ENCODE measurements around the gene EHD2.

DNA sequence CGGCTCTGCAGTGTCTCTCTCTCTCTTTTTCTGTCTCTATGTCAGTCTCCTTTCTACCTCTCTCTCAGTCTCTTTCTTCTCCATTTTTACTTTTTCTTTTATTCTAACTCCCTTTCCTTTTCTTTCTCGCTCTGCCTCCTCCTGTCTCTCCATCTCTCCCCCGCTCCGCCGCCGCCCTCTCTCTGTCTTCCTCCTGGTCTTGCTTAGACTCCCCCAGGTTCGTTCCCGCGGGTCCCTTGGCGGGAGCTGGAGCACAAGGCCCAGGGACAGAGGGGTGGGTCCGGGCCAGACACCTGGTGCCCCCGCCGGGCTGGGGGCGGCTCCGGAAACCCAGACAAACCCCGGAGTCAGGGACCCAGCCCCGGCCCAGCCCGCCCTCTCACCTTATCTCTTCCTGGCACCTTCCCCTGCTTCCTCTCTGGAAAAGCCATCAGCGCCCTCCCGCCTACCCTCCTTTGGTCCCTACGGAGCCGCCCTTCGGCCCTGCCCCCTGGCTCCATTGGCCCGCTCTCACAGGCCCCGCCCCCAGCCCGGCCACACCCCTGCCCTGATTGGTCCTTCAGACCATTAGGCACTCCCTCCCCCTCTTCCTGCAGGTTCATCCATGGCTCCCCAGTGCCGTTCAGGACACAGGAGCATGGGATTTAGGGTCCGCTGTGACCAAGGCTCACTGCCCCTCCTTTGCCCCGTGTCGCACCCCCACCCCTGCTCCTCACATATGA lies 16.7 kb downstream of the EHD2 start:
- TF ChIP-seq, protein P1, sequence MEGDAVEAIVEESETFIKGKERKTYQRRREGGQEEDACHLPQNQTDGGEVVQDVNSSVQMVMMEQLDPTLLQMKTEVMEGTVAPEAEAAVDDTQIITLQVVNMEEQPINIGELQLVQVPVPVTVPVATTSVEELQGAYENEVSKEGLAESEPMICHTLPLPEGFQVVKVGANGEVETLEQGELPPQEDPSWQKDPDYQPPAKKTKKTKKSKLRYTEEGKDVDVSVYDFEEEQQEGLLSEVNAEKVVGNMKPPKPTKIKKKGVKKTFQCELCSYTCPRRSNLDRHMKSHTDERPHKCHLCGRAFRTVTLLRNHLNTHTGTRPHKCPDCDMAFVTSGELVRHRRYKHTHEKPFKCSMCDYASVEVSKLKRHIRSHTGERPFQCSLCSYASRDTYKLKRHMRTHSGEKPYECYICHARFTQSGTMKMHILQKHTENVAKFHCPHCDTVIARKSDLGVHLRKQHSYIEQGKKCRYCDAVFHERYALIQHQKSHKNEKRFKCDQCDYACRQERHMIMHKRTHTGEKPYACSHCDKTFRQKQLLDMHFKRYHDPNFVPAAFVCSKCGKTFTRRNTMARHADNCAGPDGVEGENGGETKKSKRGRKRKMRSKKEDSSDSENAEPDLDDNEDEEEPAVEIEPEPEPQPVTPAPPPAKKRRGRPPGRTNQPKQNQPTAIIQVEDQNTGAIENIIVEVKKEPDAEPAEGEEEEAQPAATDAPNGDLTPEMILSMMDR (IDR thresholded peaks at IDR 0.05 in 2 of 3, conservative IDR thresholded peaks at IDR 0.05 in 1 of 3; ENCODE audit: borderline replicate concordance in 1 of 3, insufficient read depth in 1 of 3, low read depth in 2 of 3, low read length in 2 of 3), result no peak
- TF ChIP-seq POLR2A (IDR thresholded peaks at IDR 0.05; ENCODE audit: borderline replicate concordance, extremely low read depth, insufficient read depth, insufficient read length), result no peak
- 0 out of 2 replicates have a peak, but pooled peaks have one; percentile 12 for TF ChIP-seq POLR2AphosphoS5 (IDR thresholded peaks at IDR 0.05; ENCODE audit: low read depth, low read length)
- TF ChIP-seq EZH2 (IDR thresholded peaks at IDR 0.05), result no peak
- TF ChIP-seq, protein P2, sequence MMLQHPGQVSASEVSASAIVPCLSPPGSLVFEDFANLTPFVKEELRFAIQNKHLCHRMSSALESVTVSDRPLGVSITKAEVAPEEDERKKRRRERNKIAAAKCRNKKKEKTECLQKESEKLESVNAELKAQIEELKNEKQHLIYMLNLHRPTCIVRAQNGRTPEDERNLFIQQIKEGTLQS (IDR thresholded peaks at IDR 0.05), result no peak
- TF ChIP-seq YY1 (IDR thresholded peaks at IDR 0.05; ENCODE audit: extremely low read depth, insufficient replicate concordance, low read depth, low read length), result no peak
- no peak for TF ChIP-seq ZNF274 (IDR thresholded peaks at IDR 0.05; ENCODE audit: low read depth, low read length)
- TF ChIP-seq RAD21 (IDR thresholded peaks at IDR 0.05; ENCODE audit: low read depth), result no peak
- no peak for TF ChIP-seq SIN3A (IDR thresholded peaks at IDR 0.05; ENCODE audit: low read depth)
- TF ChIP-seq, protein P3, sequence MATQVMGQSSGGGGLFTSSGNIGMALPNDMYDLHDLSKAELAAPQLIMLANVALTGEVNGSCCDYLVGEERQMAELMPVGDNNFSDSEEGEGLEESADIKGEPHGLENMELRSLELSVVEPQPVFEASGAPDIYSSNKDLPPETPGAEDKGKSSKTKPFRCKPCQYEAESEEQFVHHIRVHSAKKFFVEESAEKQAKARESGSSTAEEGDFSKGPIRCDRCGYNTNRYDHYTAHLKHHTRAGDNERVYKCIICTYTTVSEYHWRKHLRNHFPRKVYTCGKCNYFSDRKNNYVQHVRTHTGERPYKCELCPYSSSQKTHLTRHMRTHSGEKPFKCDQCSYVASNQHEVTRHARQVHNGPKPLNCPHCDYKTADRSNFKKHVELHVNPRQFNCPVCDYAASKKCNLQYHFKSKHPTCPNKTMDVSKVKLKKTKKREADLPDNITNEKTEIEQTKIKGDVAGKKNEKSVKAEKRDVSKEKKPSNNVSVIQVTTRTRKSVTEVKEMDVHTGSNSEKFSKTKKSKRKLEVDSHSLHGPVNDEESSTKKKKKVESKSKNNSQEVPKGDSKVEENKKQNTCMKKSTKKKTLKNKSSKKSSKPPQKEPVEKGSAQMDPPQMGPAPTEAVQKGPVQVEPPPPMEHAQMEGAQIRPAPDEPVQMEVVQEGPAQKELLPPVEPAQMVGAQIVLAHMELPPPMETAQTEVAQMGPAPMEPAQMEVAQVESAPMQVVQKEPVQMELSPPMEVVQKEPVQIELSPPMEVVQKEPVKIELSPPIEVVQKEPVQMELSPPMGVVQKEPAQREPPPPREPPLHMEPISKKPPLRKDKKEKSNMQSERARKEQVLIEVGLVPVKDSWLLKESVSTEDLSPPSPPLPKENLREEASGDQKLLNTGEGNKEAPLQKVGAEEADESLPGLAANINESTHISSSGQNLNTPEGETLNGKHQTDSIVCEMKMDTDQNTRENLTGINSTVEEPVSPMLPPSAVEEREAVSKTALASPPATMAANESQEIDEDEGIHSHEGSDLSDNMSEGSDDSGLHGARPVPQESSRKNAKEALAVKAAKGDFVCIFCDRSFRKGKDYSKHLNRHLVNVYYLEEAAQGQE (IDR thresholded peaks at IDR 0.05; ENCODE audit: low read depth), result no peak
- no peak for TF ChIP-seq EZH2phosphoT487 (IDR thresholded peaks at IDR 0.05; ENCODE audit: borderline replicate concordance)
- TF ChIP-seq, protein P4, sequence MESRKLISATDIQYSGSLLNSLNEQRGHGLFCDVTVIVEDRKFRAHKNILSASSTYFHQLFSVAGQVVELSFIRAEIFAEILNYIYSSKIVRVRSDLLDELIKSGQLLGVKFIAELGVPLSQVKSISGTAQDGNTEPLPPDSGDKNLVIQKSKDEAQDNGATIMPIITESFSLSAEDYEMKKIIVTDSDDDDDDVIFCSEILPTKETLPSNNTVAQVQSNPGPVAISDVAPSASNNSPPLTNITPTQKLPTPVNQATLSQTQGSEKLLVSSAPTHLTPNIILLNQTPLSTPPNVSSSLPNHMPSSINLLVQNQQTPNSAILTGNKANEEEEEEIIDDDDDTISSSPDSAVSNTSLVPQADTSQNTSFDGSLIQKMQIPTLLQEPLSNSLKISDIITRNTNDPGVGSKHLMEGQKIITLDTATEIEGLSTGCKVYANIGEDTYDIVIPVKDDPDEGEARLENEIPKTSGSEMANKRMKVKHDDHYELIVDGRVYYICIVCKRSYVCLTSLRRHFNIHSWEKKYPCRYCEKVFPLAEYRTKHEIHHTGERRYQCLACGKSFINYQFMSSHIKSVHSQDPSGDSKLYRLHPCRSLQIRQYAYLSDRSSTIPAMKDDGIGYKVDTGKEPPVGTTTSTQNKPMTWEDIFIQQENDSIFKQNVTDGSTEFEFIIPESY (IDR thresholded peaks at IDR 0.05; ENCODE audit: extremely low read depth, insufficient replicate concordance, low read length), result no peak

All from HCT116 (cell line).